Adrenal gland (tissue), 5 donors: ENCODE results near the gene OR10H1.

ENCODE experiments used
- POLR2A ChIP-seq, 2 donors: fragments of 450-650 bp; IDR thresholded peaks; one replicate each; pipeline ENCODE4 v1.6.1; 2017; ENCODE audit warnings: antibody characterized with exemption in 2 of 2, mild to moderate bottlenecking in 2 of 2, moderate library complexity in 1 of 2
- TF ChIP-seq, protein P1 (sequence below), 6 experiments: fragments of 450-650 bp in 4 of 6; fragments of 200-600 bp in 2 of 6; sonication (generic) in 1 of 6; IDR thresholded peaks; 1 replicate in 5 of 6; 2 replicates in 1 of 6; pipeline versions ENCODE4 v1.5.1 to v1.8.0; 2016 to 2021; ENCODE audit warnings: antibody characterized with exemption in 6 of 6, mild to moderate bottlenecking in 2 of 6, moderate library complexity in 1 of 6
- donor health status: DM: no; HTN: no; CAD: no.

DNA sequence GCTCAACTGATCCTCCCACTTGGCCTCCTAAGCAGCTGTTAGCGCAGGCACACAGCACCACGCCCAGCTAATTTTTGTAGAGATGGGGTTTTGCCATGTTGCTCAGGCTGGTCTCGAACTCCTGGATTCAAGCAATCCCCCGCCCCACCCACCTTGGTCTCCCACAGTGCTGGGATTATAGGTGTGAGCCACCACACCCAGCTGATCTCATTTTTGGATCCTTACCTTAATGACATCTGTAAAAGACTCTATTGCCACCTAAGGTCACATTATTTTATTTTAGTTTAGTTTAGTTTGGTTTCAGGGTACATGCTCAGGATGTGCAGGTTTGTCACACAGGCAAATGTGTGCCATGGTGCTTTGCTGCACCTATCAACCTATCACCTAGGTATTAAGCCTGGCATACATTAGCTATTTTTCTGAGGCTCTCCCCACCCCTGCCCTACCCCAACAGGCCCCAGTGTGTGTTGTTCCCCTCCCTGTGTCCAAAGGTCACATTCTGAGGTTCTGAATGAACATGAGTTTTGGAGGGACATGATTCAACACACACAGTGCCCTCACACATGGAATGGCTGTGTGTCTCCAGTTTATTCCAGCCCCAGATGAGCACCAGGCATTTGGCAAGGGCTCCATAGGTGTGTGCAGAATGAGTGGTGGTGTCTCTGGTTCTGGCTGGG lies 26.7 kb downstream of the OR10H1 start:
- TF ChIP-seq, protein P1, sequence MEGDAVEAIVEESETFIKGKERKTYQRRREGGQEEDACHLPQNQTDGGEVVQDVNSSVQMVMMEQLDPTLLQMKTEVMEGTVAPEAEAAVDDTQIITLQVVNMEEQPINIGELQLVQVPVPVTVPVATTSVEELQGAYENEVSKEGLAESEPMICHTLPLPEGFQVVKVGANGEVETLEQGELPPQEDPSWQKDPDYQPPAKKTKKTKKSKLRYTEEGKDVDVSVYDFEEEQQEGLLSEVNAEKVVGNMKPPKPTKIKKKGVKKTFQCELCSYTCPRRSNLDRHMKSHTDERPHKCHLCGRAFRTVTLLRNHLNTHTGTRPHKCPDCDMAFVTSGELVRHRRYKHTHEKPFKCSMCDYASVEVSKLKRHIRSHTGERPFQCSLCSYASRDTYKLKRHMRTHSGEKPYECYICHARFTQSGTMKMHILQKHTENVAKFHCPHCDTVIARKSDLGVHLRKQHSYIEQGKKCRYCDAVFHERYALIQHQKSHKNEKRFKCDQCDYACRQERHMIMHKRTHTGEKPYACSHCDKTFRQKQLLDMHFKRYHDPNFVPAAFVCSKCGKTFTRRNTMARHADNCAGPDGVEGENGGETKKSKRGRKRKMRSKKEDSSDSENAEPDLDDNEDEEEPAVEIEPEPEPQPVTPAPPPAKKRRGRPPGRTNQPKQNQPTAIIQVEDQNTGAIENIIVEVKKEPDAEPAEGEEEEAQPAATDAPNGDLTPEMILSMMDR (IDR thresholded peaks at IDR 0.05), result no peak
- TF ChIP-seq POLR2A (IDR thresholded peaks at IDR 0.05), result no peak
